Measurements from ENCODE around the gene PRKN.

The PRKN gene

GRCh38 chr6:161575523-161576254, 1151.9 kb downstream of the PRKN start:
- DNase-seq (ENCODE audit: low read depth): no peak
- no peak overlapping the region for H3K4me3 ChIP-seq (ENCODE audit: low read depth, low read length)
- no peak for TF ChIP-seq CTCF (IDR thresholded peaks at IDR 0.05; ENCODE audit: low read depth, low read length, missing control alignments)

GRCh38 chr6:161568885-161569456, 1158.6 kb downstream of the PRKN start:
- no peak for DNase-seq (ENCODE audit: low read depth)
- TF ChIP-seq CTCF (IDR thresholded peaks at IDR 0.05; ENCODE audit: low read depth, low read length, missing control alignments): no peak
- no peak overlapping the region for H3K4me3 ChIP-seq (ENCODE audit: low read depth, low read length)

GRCh38 chr6:161564952-161565351, 1162.6 kb downstream of the PRKN start:
- TF ChIP-seq CTCF (IDR thresholded peaks at IDR 0.05; ENCODE audit: low read depth, low read length, missing control alignments): no peak
- no peak overlapping the region for H3K4me3 ChIP-seq (ENCODE audit: low read depth, low read length)
- DNase-seq (ENCODE audit: low read depth): no peak

- TF ChIP-seq CTCF (IDR thresholded peaks at IDR 0.05; ENCODE audit: low read depth, low read length, missing control alignments): no peak
- no peak for DNase-seq (ENCODE audit: low read depth)
- H3K4me3 ChIP-seq (ENCODE audit: low read depth, low read length): no peak overlapping the region
Observed at GRCh38 chr6:161561908-161562307, 1165.7 kb downstream of the PRKN start.

- no peak for DNase-seq (ENCODE audit: low read depth)
- TF ChIP-seq CTCF (IDR thresholded peaks at IDR 0.05; ENCODE audit: low read depth, low read length, missing control alignments): no peak
- H3K4me3 ChIP-seq (ENCODE audit: low read depth, low read length): no peak overlapping the region
Observed at GRCh38 chr6:161557333-161558107, 1170.0 kb downstream of the PRKN start.

GRCh38 chr6:161554883-161555282, 1172.7 kb downstream of the PRKN start:
- no peak overlapping the region for H3K4me3 ChIP-seq (ENCODE audit: low read depth, low read length)
- no peak for DNase-seq (ENCODE audit: low read depth)
- no peak for TF ChIP-seq CTCF (IDR thresholded peaks at IDR 0.05; ENCODE audit: low read depth, low read length, missing control alignments)

Data from GM12864 (cell line).